K562 (cell line): Measurements from ENCODE around the gene HECW1.

ENCODE experiments used
- ATF4 ChIP-seq: fragments of 450-650 bp; formaldehyde crosslinking; IDR thresholded peaks from 2 replicates; pipeline ENCODE4 v1.4.0; 2022; ENCODE audit warnings: mild to moderate bottlenecking, moderate library complexity
- CHD1 ChIP-seq: fragments of 200-600 bp; sonication (generic); IDR thresholded peaks from one replicate; pipeline ENCODE4 v1.6.1; 2012; ENCODE audit warnings: mild to moderate bottlenecking, moderate library complexity, low read length, inconsistent platforms
- CHD7 ChIP-seq: fragments of 200-600 bp; sonication (generic); IDR thresholded peaks from one replicate; pipeline ENCODE4 v1.6.1; 2012; ENCODE audit warnings: mild to moderate bottlenecking, low read depth, low read length, inconsistent platforms
- CTCF ChIP-seq, 3 experiments: IDR thresholded peaks in 2 of 3; conservative IDR thresholded peaks in 1 of 3; 2 replicates each; pipeline ENCODE4 v1.5.1; 2011 to 2012; ENCODE audit warnings: low read length in 3 of 3, mild to moderate bottlenecking in 3 of 3, control low read depth in 2 of 3, improper control_type of control experiment in 1 of 3, inconsistent platforms in 1 of 3, low read depth in 1 of 3, mixed read lengths in 1 of 3, moderate library complexity in 1 of 3; ENCODE audit not compliant: insufficient read depth in 2 of 3
- IRF1 ChIP-seq: sonication (generic); formaldehyde crosslinking; IDR thresholded peaks from 2 replicates; pipeline ENCODE4 v1.8.0; 2022; ENCODE audit warnings: missing genetic modification reagents, mild to moderate bottlenecking, borderline replicate concordance
- MTA1 ChIP-seq: fragments of 450-650 bp; IDR thresholded peaks from 2 replicates; pipeline ENCODE4 v1.6.1; 2017; ENCODE audit warnings: borderline replicate concordance
- NFE2L1 ChIP-seq: fragments of 450-650 bp; IDR thresholded peaks from 2 replicates; pipeline ENCODE4 v1.6.1; 2016; ENCODE audit warnings: missing genetic modification characterization, low read depth, mild to moderate bottlenecking, missing compliant biosample characterization, moderate library complexity, borderline replicate concordance
- NKRF ChIP-seq: fragments of 450-650 bp; IDR thresholded peaks from 2 replicates; pipeline ENCODE4 v1.6.1; 2016; ENCODE audit warnings: borderline replicate concordance
- POLR2A ChIP-seq: fragments of 450-650 bp; conservative IDR thresholded peaks from 2 replicates; pipeline ENCODE4 v1.6.1; 2016
- RCOR1 ChIP-seq, 2 experiments: IDR thresholded peaks; 2 replicates each; pipeline ENCODE4 v1.6.1; 2012; ENCODE audit warnings: low read depth in 2 of 2, low read length in 2 of 2, borderline replicate concordance in 1 of 2, improper control_type of control experiment in 1 of 2
- SIX5 ChIP-seq, 2 experiments: IDR thresholded peaks; 2 replicates each; pipeline ENCODE4 v1.6.1; 2011; ENCODE audit warnings: low read length in 2 of 2, borderline replicate concordance in 1 of 2, low read depth in 1 of 2, mild to moderate bottlenecking in 1 of 2, moderate library complexity in 1 of 2; ENCODE audit not compliant: insufficient read depth in 1 of 2
- ZSCAN32 ChIP-seq: fragments of 450-650 bp; formaldehyde crosslinking; IDR thresholded peaks from 2 replicates; pipeline ENCODE4 v1.4.0; 2020; ENCODE audit warnings: mild to moderate bottlenecking, moderate library complexity

- TF ChIP-seq ZSCAN32 = no peak
- TF ChIP-seq ATF4 = no peak
- no peak for TF ChIP-seq IRF1 (CRISPR knock-in tag)
- no peak for TF ChIP-seq MTA1
- TF ChIP-seq NFE2L1 = no peak
- TF ChIP-seq CHD1 = no peak
- TF ChIP-seq POLR2A = no peak
- TF ChIP-seq CHD7 = no peak
- TF ChIP-seq CTCF (IDR thresholded peaks at IDR 0.05 in 2 of 3, conservative IDR thresholded peaks at IDR 0.05 in 1 of 3; ENCODE audit: insufficient read depth in 2 of 3, low read depth in 1 of 3, low read length in 3 of 3) = no peak
- no peak for TF ChIP-seq NKRF
- no peak for TF ChIP-seq RCOR1 (IDR thresholded peaks at IDR 0.05; ENCODE audit: borderline replicate concordance in 1 of 2, low read depth in 2 of 2, low read length in 2 of 2)
- no peak for TF ChIP-seq SIX5 (IDR thresholded peaks at IDR 0.05; ENCODE audit: borderline replicate concordance in 1 of 2, insufficient read depth in 1 of 2, low read depth in 1 of 2, low read length in 2 of 2)
Observed at GRCh38 chr7:43076189-43076605, 36.2 kb upstream of the HECW1 start.
